ENCODE data around the gene GAL3ST1. TPM values are rescaled to one million over a fixed set of nuclear protein-coding genes. Genes with fewer than 3 reads are reported as not detected.

Gene GAL3ST1
- total RNA-seq, 1 donor from 2014 or later: 1.4 TPM

DNA sequence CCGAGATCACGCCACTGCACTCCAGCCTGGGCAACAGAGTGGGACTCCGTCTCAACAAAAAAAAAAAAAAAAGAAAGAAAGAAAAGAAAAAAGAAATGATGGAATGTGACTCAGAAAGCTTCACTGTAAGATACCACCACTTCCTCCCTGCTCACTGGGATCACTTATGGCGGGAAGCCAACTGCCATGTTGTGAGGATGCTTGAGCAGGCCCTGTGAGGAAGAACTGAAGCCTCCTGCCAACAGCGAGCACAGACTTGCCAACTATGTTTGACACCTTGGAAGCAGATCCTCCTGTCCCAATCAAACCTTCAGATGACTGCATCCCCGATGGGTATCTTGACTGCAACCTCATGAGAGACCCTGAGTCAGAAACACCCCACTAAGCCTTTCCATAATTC lies 36.2 kb downstream of the GAL3ST1 start:
- DNase-seq (ENCODE audit: low spot score) (no peak), ATAC-seq (no peak)

DNA sequence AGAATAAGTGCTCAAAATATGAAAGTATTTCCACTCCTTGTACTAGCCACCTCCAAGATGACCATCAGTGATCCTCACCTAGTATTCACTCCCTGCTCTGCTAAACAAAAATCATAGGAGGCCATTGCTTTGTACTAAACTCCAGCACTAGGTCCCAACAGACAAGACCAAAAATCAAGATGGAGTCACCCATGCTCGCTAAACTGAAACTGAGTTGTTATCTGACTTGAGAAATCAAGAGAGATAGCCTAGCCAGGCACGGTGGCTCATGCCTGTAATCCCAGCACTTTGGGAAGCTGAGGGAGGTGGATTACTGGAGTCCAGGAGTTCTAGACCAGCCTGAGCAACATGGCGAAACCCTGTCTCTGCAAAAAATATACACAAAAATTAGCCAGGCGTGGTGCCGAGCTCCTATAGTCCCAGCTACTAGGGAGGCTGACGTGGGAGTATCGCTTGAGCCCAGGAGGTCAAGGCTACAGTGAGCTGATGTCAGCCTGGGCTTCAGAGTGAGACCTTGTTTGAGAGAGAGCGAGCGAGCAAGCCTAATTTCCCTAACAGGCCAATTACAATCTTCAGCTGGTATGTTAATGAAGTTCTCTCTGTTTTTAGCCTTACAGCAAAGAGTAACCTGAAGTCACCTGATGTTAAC lies 37.3 kb downstream of the GAL3ST1 start:
- ATAC-seq (no peak), DNase-seq (ENCODE audit: low spot score) (no peak)

DNA sequence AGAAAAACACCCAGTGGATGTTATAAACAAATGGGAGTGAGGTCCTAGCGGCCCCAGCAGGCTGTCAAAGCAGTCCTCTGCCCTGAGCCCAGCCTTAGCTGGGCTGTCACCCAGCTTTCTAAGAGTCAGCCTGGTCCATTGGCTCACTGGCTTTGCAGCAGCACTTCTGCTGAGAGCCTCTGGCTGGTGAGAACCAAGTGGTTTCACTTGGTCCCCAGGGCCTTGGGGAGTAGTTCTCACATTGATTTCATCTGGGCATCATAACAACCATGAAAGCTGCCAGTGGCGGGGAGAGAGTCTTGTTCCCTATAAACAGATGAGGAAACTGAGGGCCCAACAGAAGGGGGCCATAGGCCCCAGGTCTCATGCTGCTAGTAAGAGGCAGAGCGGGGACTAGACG lies 39.3 kb downstream of the GAL3ST1 start:
- ATAC-seq (no peak), DNase-seq (ENCODE audit: low spot score) (no peak)

DNA sequence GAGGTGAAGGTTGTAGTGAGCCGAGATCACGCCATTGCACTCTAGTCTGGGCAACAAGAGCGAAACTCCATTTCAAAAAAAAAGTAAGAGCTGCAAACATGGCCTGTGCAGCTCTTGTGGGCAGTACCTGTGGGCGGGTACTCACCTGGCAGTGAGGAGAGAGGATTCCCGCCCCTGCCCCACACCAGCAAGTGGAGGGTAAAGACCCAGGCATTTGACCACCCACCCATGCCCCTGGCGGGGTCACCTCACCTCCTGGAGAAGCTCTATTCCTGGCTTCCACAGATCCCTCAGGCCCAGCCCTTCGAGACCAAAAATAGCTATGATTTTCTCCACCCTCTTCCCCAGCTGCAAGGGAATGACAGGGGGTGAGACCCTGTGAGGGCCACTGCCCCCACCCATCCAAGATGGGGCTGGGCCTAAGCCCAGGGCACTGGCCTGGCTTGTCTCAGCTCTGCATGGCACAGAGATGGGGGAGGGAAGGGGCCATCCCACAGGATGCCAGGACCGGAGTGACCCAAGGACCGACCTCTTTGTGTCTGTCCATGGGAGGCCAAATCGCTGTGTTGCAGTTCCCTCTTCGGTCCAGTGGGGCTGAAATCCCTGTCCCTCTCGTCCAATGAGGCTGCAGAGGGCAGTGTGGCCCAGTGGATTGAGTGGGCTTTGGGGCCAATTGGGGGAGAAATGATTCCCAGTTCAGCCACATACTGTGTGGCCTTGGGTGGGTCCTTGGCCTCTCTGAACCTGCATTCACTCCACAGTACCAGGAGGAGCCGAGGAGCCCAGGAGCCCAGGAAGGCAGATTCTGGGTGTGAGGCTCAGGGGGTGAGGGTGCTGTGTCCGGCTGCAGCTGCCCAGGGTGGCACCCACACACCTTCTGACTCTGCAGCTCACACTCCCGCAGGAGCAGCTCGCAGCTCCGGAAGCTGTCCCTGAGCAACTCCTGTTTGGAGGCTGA lies 42.5 kb downstream of the GAL3ST1 start:
- DNase-seq (ENCODE audit: low spot score) (no peak), ATAC-seq (no peak)

DNA sequence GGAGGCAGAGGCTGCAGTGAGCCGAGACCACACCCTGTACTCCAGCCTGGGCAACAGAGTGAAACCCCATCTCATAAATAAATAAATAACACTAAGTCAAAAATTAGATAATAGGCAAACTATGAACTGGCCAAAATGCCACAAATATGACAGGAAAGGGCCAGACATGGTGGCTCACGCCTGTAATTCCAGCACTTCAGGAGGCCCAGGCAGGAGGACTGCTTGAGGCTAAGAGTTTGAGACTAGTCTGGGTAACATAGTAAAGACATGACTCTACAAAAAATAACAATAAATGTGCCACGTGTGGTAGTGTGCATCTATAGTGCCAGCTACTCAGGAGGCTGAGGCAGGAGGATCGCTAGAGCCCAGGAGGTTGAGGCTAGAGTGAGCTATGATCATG lies 47.8 kb downstream of the GAL3ST1 start:
- DNase-seq (ENCODE audit: low spot score) (no peak), ATAC-seq (no peak)

DNA sequence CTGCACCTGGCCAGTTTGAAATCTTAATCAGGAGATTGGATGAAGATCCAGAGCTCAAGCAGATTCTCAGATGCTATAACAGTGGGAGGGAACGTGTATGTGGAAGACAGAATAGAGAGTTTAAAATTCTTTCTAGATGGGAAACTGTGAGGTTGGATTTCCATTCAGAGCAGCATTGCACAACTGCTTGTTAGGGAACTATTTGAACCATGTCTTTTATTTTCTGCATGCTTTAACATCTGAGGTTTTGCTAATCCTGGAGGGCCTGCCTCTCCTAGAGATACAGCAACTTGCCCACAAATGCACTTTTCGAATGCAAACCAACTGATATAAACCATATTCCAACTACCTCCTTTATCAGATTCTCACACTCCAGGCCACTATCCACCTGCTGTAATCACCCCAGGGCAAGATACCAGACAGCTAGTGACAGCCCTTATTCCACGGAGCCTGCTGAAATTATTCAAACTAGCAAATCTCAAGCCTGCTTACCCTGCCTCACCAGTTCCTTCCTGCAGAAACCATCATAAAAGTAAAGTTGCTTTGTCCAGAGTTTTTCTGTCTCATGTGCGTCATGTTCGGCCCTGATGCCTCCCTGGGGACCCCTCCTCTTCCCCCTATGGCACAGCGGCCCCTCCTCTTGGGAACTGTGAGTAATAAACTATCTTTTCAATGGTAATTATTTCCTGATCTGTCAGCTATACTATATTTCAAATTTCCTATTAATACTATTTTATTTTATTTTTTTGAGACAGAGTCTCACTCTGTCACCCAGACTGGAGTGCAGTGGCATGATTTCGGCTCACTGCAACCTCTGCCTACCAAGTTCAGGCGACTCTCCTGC lies 50.6 kb downstream of the GAL3ST1 start:
- DNase-seq (ENCODE audit: low spot score): no peak
- no peak for ATAC-seq

DNA sequence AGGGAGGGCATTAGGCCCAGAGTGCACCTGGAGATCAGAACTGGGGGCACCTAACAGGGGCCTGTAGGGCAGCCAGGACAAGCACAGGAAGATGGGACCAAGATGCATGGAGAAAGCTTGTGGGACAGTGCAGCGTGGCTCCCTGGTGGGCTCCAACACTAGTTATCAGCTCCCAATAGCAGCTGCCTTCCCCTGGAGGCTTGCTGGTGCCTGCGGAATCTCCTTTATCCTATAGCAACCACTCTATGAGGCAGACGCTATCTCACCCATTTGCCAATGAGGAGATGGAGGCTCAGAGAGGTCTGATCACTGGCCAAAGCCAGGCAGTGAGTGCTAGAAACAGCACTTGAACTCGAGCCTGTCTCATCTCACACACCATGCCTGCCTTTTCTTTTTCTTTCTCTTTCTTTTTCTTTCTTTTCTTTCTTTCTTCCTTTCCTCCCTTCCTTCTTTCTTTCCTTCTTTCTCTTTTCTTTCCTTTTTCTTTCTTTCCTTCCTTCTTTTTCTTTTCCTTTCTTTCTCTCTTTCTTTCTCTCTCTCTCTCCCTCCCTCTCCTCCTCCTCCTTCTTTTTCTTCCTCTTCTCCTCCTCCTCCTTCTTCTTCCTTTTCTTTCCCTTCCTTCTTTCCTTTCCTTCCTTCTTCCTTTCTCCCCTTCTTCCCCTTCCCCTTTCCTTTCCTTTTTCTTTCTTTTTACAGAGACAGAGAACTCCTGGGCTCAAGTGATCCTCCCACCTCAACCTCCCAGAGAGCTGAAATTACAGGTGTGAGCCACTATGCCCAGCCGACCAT lies 52.9 kb downstream of the GAL3ST1 start:
- ATAC-seq (no peak), DNase-seq (ENCODE audit: low spot score) (no peak)

DNA sequence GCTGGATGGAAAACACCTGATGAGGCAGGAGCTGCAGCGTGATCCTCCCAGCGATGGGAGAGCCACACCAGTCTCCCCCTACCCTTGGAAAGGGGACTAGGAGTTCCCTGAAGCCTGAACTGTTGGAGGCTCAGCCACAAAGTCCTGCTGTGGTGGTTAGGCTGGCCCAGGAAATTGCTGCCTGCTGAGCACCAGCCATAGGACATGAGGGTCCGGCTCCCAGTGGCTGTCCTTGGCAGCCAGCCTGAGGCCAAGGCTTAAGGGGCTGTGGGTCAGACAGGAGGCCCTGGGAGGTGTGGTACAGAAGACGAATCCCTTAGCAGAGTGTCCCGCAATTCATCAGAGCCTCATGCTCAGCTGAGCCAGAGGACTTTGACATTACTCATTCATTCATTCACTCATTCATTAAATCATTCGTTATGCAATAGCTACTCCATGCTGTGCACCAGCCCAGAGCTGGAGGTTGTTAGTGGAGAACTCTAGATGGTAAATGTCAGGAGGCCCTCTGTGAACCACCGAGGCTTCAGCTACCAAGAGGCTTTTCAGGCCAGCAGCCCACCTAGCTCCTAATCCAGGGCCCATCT lies 54.5 kb downstream of the GAL3ST1 start:
- ATAC-seq: no peak
- DNase-seq (ENCODE audit: low spot score): no peak

DNA sequence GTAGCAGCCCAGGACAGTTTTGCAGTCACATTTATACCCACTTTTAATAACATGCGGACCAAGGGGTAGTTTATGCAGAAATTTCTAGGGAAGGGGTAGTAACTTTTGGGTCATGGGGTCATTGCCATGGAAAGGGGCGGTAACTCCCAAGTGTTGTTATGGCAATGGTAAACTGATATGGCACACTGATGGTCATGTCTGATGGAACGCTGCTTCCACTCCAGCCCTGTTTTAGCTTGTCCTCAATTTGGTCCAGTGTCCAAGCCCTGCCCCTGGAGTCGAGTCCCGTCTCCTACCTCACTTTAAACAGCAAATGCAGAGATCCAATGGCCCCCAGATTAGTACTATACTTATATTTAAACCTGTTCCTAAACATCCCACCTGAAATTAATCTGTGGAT lies 57.7 kb downstream of the GAL3ST1 start:
- ATAC-seq (no peak), DNase-seq (ENCODE audit: low spot score) (no peak)

DNA sequence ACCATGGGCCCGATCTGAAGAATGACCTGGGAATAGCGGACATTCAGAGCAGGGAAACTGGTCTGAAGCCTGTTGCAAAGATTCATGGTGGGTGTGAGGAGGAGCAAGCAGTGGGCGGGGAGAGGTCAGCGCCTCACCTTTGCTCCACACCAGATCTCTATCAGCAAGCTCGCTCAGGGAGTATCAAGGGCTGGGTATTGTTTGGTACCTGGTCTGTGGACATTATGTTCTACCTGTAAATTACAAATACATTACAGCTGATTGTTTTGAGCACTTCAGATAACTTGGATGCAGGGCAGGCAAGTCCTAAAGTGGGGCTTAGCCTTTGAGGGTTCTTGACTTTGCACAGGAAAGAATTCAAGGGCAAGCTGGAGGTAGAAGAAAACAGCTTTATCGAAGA lies 58.2 kb downstream of the GAL3ST1 start:
- DNase-seq (ENCODE audit: low spot score) (no peak), ATAC-seq (no peak)

DNA sequence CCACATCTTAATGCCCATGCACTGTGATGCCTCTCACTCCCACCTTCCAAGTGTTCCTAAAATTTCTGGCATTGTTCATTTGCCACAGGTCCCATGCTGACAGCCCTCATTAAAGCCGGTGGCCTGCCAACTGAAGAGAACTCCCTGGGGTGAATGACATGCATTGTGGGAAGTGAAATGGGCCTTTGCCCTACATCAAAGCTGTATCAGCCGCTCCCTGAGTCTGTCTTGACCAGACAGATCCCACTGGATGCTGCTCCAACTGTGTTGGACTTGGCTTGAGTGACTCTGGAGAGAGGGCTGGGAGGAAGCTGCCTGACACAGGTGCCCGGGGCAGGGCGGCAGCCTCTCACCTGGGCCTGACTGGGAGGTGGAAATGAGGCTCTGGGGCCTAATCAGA lies 60.2 kb downstream of the GAL3ST1 start:
- ATAC-seq (peak; percentile 79), DNase-seq (ENCODE audit: low spot score) (no peak)

DNA sequence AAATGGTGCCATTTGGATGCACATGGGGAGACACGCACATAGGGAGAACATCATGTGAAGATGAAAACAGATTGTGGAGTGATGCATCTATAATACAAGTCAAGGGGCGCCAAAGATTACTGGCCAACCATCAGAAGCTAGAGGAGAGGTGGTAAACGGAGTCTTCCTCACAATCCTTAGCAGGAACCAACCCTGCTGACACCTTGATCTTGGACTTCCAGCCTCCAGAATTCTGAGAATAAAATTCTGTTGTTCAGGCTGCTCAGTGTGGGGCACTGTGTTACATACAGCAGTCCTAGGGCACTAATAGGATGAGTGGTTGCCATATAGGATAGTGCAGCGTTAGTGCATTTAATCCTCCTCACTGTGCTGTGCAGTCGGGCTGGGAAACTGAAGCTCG lies 61.0 kb downstream of the GAL3ST1 start:
- ATAC-seq (no peak), DNase-seq (ENCODE audit: low spot score) (no peak)

DNA sequence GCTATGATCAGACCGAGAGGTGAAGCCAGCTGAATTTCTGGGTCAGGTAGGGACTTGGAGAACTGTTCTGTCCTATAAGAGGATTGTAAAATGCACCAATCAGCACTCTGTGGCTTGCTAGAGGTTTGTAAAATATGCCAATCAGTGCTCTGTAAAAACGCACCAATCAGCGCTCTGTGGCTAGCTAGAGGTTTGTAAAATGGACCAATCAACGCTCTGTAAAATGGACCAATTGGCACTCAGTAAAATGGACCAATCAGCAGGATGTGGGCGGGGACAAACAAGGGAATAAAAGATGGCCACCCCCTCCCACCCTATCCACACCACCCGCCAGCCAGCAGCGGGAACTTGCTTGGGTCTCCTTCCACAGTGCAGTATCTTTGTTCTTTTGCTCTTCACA lies 62.6 kb downstream of the GAL3ST1 start:
- DNase-seq (ENCODE audit: low spot score) (no peak), ATAC-seq (no peak)

DNA sequence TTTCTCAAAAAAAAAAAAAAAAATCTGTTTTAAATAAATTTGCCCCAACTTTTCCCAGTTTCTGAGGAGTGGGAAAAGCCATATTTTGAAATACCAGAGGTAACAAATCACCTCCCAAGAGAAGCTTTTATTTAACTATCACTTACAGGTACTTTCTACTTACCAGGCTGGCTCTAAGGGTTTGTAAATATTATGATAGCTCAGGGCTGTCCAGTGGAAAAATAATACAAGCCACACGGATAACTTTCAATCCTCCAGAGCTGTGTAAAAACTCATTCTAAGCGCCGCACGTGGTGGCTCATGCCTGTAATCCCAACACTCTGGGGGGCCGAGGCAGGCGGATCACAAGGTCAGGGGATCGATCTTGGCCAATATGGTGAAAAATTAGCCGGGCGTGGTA lies 63.4 kb downstream of the GAL3ST1 start:
- ATAC-seq (no peak), DNase-seq (ENCODE audit: low spot score) (no peak)

DNA sequence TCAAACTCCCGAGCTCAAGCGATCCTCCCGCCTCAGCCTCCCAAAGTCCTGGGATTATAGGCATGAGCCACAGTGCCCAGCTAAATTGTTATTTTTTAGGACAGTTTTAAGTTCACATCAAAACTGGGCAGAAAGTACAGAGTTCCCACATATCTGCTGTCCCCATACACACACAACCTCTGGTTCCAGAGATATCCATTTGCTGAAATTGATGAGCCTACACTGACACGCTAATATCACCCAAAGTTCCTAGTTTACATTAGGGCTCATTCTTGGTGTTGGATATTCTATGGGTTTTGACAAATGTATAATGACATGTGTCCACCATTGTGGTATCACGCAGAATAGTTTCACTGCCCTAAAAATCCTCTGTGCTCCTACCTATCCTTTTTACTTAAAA lies 66.2 kb downstream of the GAL3ST1 start:
- DNase-seq (ENCODE audit: low spot score): no peak
- no peak for ATAC-seq

DNA sequence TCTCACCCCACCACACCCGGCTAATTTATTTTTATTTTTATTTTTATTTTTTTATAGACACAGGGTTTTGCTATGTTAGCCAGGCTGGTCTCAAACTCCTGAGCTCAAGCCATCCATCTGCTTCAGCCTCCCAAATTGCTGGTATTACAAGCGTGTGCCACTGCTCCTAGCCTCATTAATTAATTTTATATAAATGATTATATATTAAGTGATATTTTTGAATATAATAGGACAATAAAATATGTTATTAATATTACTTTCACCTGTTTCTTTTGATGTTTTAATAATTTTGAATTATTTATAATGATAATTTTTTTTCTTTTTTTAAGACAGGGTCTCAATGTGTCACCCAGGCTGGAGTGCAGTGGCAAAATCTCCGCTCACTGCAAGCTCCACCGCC lies 66.8 kb downstream of the GAL3ST1 start:
- DNase-seq (ENCODE audit: low spot score): no peak
- no peak for ATAC-seq

DNA sequence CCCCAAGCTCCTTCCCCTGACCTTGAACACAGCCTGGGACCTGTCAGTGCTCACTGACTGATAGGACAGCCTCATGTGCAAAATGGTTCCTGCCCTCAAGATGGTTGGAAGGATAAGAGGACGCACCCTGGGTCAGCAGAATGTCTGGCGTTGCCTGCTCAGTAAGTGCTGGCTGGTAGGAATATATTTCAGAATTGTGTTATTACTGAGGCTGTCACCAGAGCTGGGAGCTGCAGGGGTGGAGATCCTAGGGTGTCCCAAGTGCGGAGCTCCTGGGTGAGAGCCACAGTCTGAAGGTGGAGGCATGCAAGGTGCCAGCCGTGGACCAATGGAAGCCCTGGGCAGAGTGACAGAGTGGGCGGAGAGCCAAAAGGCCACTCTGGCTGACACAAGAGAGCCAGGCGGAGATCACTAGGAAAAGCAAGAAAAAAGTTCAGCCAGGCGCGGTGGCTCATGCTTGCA lies 67.9 kb downstream of the GAL3ST1 start:
- DNase-seq (ENCODE audit: low spot score) (peak; percentile 93), ATAC-seq (peak; percentile 61)

All from left lobe of liver (tissue), 2 donors.